GM12878 (cell line): ENCODE results near the gene MACROD2.
"Not testable (repeated sequence)": the region's sequence is repeated elsewhere in the genome, so short reads cannot be mapped to it uniquely, and the experiment has no call there.

Source experiments
- CHD2 ChIP-seq: IDR thresholded peaks from 2 replicates; pipeline ENCODE4 v1.6.1; 2011; ENCODE audit warnings: low read depth, low read length, improper control_type of control experiment, borderline replicate concordance
- EZH2 ChIP-seq: IDR thresholded peaks from 2 replicates; pipeline ENCODE4 v1.6.1; 2012; ENCODE audit warnings: low read depth, mild to moderate bottlenecking, control low read depth, inconsistent platforms, low read length, borderline replicate concordance; ENCODE audit not compliant: control insufficient read depth
- MEF2B ChIP-seq: fragments of 450-650 bp; IDR thresholded peaks from 2 replicates; pipeline ENCODE4 v1.6.1; 2018; ENCODE audit warnings: mild to moderate bottlenecking, moderate library complexity; ENCODE audit not compliant: partially characterized antibody, poor library complexity, severe bottlenecking
- SUZ12 ChIP-seq: fragments of 200-600 bp; sonication (generic); IDR thresholded peaks from one replicate; pipeline ENCODE4 v1.6.1; 2018; ENCODE audit warnings: antibody characterized with exemption, mild to moderate bottlenecking; ENCODE audit not compliant: unreplicated experiment
- YY1 ChIP-seq: IDR thresholded peaks from 2 replicates; pipeline ENCODE4 v1.6.1; 2011; ENCODE audit warnings: low read depth, mild to moderate bottlenecking, low read length
- ZNF274 ChIP-seq: IDR thresholded peaks from one replicate; pipeline ENCODE4 v1.8.0; 2011; ENCODE audit not compliant: insufficient read length, insufficient read depth
- TF ChIP-seq, protein P1 (sequence below), 3 experiments: IDR thresholded peaks in 2 of 3; conservative IDR thresholded peaks in 1 of 3; 2 replicates each; pipeline ENCODE4 v1.5.1; 2011; ENCODE audit warnings: low read depth in 3 of 3, low read length in 3 of 3, mild to moderate bottlenecking in 3 of 3, control low read depth in 2 of 3, moderate library complexity in 2 of 3, inconsistent platforms in 1 of 3, mixed read lengths in 1 of 3; ENCODE audit not compliant: control insufficient read depth in 2 of 3, insufficient read depth in 1 of 3; ENCODE audit errors: extremely low read depth in 1 of 3
- TF ChIP-seq, protein P2 (sequence below): IDR thresholded peaks from 2 replicates; pipeline ENCODE4 v1.6.1; 2011; ENCODE audit warnings: low read depth, low read length, improper control_type of control experiment, borderline replicate concordance

DNA sequence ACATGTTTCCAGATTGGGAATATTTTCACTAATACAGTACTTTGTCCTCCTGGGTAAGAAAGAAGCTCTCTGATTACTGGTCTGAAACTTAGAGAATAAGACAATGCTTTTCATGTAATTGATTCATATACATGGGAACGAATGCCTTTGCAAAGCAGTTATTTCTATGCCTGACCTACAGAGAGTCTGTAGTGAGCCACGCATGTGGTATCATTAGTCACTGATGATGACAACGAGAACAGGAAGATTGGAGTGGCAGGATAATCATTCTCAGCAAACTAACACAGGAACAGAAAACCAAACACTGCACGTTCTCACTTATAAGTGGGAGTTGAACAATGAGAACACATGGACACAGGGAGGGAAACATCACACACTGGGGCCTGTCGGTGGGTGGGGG, 1382.3 kb downstream of the MACROD2 start:
- not testable (repeated sequence) for TF ChIP-seq EZH2, ZNF274, YY1, SUZ12, CHD2, MEF2B
- TF ChIP-seq, protein P1, sequence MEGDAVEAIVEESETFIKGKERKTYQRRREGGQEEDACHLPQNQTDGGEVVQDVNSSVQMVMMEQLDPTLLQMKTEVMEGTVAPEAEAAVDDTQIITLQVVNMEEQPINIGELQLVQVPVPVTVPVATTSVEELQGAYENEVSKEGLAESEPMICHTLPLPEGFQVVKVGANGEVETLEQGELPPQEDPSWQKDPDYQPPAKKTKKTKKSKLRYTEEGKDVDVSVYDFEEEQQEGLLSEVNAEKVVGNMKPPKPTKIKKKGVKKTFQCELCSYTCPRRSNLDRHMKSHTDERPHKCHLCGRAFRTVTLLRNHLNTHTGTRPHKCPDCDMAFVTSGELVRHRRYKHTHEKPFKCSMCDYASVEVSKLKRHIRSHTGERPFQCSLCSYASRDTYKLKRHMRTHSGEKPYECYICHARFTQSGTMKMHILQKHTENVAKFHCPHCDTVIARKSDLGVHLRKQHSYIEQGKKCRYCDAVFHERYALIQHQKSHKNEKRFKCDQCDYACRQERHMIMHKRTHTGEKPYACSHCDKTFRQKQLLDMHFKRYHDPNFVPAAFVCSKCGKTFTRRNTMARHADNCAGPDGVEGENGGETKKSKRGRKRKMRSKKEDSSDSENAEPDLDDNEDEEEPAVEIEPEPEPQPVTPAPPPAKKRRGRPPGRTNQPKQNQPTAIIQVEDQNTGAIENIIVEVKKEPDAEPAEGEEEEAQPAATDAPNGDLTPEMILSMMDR (IDR thresholded peaks at IDR 0.05 in 2 of 3, conservative IDR thresholded peaks at IDR 0.05 in 1 of 3; ENCODE audit: control insufficient read depth in 2 of 3, extremely low read depth in 1 of 3, insufficient read depth in 1 of 3, low read depth in 3 of 3, low read length in 3 of 3) = not testable (repeated sequence)
- TF ChIP-seq, protein P2, sequence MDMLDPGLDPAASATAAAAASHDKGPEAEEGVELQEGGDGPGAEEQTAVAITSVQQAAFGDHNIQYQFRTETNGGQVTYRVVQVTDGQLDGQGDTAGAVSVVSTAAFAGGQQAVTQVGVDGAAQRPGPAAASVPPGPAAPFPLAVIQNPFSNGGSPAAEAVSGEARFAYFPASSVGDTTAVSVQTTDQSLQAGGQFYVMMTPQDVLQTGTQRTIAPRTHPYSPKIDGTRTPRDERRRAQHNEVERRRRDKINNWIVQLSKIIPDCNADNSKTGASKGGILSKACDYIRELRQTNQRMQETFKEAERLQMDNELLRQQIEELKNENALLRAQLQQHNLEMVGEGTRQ = not testable (repeated sequence)
